Lower leg skin (tissue), 3 donors: ENCODE results near the gene HMG20B.

Experiments
- CTCF ChIP-seq, 3 donors: fragments of 450-650 bp; IDR thresholded peaks; one replicate each; pipeline ENCODE4 v1.5.1; 2016; ENCODE audit warnings: antibody characterized with exemption in 3 of 3, mild to moderate bottlenecking in 3 of 3, moderate library complexity in 2 of 3
- POLR2A ChIP-seq, 2 donors: fragments of 450-650 bp; IDR thresholded peaks; one replicate each; pipeline ENCODE4 v1.6.1; 2016 to 2017; ENCODE audit warnings: antibody characterized with exemption in 2 of 2, mild to moderate bottlenecking in 1 of 2, moderate library complexity in 1 of 2

GRCh38 chr19:3528539-3529211 lies 44.1 kb upstream of the HMG20B start:
- TF ChIP-seq CTCF (IDR thresholded peaks at IDR 0.05) (no peak), POLR2A (IDR thresholded peaks at IDR 0.05) (no peak)
